ENCODE measurements around the gene BCR. TPM values are rescaled to one million over a fixed set of nuclear protein-coding genes. Genes with fewer than 3 reads are reported as not detected.

The BCR gene
- total and polyA plus RNA-seq, 2 of the 4 experiments (the other 2 are of a cell fraction): 28.9 to 44.6 TPM

GRCh38 chr22:23213022-23213555 is 32.8 kb downstream of the BCR start:
- Histone ChIP-seq H2BK5ac (ENCODE audit: low read depth, low read length, poor library complexity, severe bottlenecking) (no peak overlapping the region), H3K4me2 (ENCODE audit: low read depth, low read length) (no peak overlapping the region), H2BK120ac (ENCODE audit: low read depth, low read length) (no peak overlapping the region), H3K4me1 (ENCODE audit: control insufficient read depth, insufficient read depth, low read length) (peaks cover 20% of the 10 kb centered on the region), H3K9me1 (ENCODE audit: insufficient read depth, low read length) (peaks cover 38% of the 10 kb centered on the region), H3K14ac (replicated peaks; ENCODE audit: low read depth, low read length) (no peak overlapping the region), H3K27me3 (ENCODE audit: control insufficient read depth, insufficient read depth, low read length) (no peaks in the 10 kb centered on the region), H3K27ac (ENCODE audit: insufficient read depth, low read length) (no peak overlapping the region), H3K23ac (ENCODE audit: low read depth, low read length) (no peak overlapping the region), H2AK9ac (replicated peaks; ENCODE audit: low read depth, low read length, poor library complexity) (no peak overlapping the region), H3K9ac (ENCODE audit: low read depth, low read length) (no peak overlapping the region), H4K5ac (ENCODE audit: low read depth, low read length) (no peak overlapping the region), H4K91ac (ENCODE audit: insufficient read depth, low read depth, low read length) (no peak overlapping the region), H2BK15ac (ENCODE audit: low read depth, low read length) (no peak overlapping the region), H3K9me3 (ENCODE audit: control insufficient read depth, insufficient read depth, low read length) (no peaks in the 10 kb centered on the region), H4K20me1 (ENCODE audit: insufficient read depth, low read length) (peaks cover 25% of the 10 kb centered on the region), H3K79me1 (ENCODE audit: low read depth in 1 of 2, low read length in 2 of 2) (peaks cover 46 to 70% of the 10 kb centered on the region in 2 experiments), H2BK20ac (ENCODE audit: low read depth, low read length) (no peak overlapping the region), H3K56ac (ENCODE audit: extremely low read depth, insufficient read depth, low read length) (no peak overlapping the region), H3K18ac (ENCODE audit: low read depth, low read length) (no peak overlapping the region), H3K4ac (ENCODE audit: low read depth, low read length) (no peak overlapping the region; the same call in 1 of the 2 replicates), H3K36me3 (ENCODE audit: control insufficient read depth, insufficient read depth, low read length) (no peaks in the 10 kb centered on the region), H2AFZ (replicated peaks; ENCODE audit: low read length, poor library complexity) (no peak overlapping the region), H4K8ac (ENCODE audit: low read depth in 2 of 2, low read length in 2 of 2) (no peak overlapping the region), H3K4me3 (ENCODE audit: insufficient read depth, low read depth, low read length) (no peak overlapping the region), H2AK5ac (ENCODE audit: low read depth, low read length) (no peak overlapping the region)
- POLR2A ChIA-PET (ENCODE audit: unreplicated experiment): no interaction called here
- no TSS peak for BruUV-seq (replicated peaks)
- DNase-seq (no peak), ATAC-seq (ENCODE audit: low read depth) (no peak)
- no peak for TF ChIP-seq MAZ (IDR thresholded peaks at IDR 0.05; ENCODE audit: borderline replicate concordance, low read depth, low read length)
- no peak for TF ChIP-seq FOS (IDR thresholded peaks at IDR 0.05; ENCODE audit: low read depth, low read length)
- TF ChIP-seq CTCF (conservative IDR thresholded peaks at IDR 0.05; ENCODE audit: low read depth, low read length): no peak
- TF ChIP-seq RCOR1 (IDR thresholded peaks at IDR 0.05; ENCODE audit: insufficient replicate concordance, low read length): no peak
- TF ChIP-seq CEBPB (IDR thresholded peaks at IDR 0.05; ENCODE audit: low read depth, low read length): no peak
- TF ChIP-seq RAD21 (IDR thresholded peaks at IDR 0.05; ENCODE audit: low read length): no peak
- no peak for TF ChIP-seq NFE2L2 (IDR thresholded peaks at IDR 0.05; ENCODE audit: low read depth, low read length)
- no peak for TF ChIP-seq ELK1 (IDR thresholded peaks at IDR 0.05; ENCODE audit: borderline replicate concordance, low read depth, low read length)
- TF ChIP-seq SMC3 (IDR thresholded peaks at IDR 0.05; ENCODE audit: low read depth, low read length): no peak
- no peak for TF ChIP-seq MAFK (IDR thresholded peaks at IDR 0.05; ENCODE audit: low read depth, low read length)
- no peak for TF ChIP-seq RFX5 (IDR thresholded peaks at IDR 0.05; ENCODE audit: low read depth, low read length)
- no peak for TF ChIP-seq POLR2A (IDR thresholded peaks at IDR 0.05; ENCODE audit: low read depth, low read length)
- TF ChIP-seq USF2 (IDR thresholded peaks at IDR 0.05; ENCODE audit: low read depth, low read length): no peak
- intact Hi-C loops (cut with micrococcal nuclease) (no loop called here), in situ Hi-C loops (cut with MboI; ENCODE audit: low sequenced_read_pairs) (no loop called here), dilution Hi-C loops (cut with HindIII; ENCODE audit: low sequenced_read_pairs, unreplicated experiment) (no loop called here)
- WGBS, 2 experiments (ENCODE audit: extremely low coverage in 2 of 2, insufficient read length in 1 of 2): 98% methylated on average over 8 of the region's 13 CpGs; no CpG with 5 or more reads in 1 of the 2 experiments
- CTCF ChIA-PET: interaction anchor here (0.8 kb wide), 1 partner anchor 10 kb away, joined by 3 read pairs; no protein-coding TSS in a partner anchor

Measured in IMR-90 (cell line).